ENCODE data around the gene CSPG4. TPM values are rescaled to one million over a fixed set of nuclear protein-coding genes. Genes with fewer than 3 reads are reported as not detected.

The CSPG4 gene
- total and polyA plus RNA-seq, 2 donors (not counting 1 experiment from before 2014, with no cell fraction given), result 0.03 to 0.15 TPM

- 93% methylated on average over 14 of the region's 16 CpGs for WGBS (ENCODE audit: insufficient coverage)
- Histone ChIP-seq H3K27me3 (replicated peaks in 1 of 4; ENCODE audit: control extremely low read depth in 1 of 4, control insufficient read depth in 3 of 4, insufficient read depth in 4 of 4, low read length in 3 of 4) (peaks cover 0 to 5% (median 3%) of the 10 kb centered on the region in 4 experiments), H3K9me3 (ENCODE audit: control extremely low read depth in 1 of 3, control insufficient read depth in 2 of 3, insufficient read depth in 1 of 3, low read length in 2 of 3) (no peaks in the 10 kb centered on the region), H3K4me3 (ENCODE audit: control extremely low read depth in 1 of 5, extremely low read depth in 1 of 5, insufficient read depth in 1 of 5, low read depth in 2 of 5, low read length in 4 of 5) (no peak overlapping the region), H3K9ac (ENCODE audit: low read length) (no peak overlapping the region), H3K4me2 (replicated peaks; ENCODE audit: low read depth, low read length, poor library complexity, severe bottlenecking) (no peak overlapping the region), H3K4me1 (ENCODE audit: control insufficient read depth in 2 of 2, insufficient read depth in 2 of 2, low read length in 2 of 2) (peaks cover under 1 to 1% of the 10 kb centered on the region in 2 donors), H3K27ac (ENCODE audit: low read length in 2 of 2) (no peak overlapping the region), H3K36me3 (replicated peaks in 1 of 2; ENCODE audit: control extremely low read depth in 1 of 2, control insufficient read depth in 1 of 2, extremely low read depth in 1 of 2, insufficient read depth in 2 of 2, low read length in 1 of 2) (no peaks in the 10 kb centered on the region), H3K79me2 (ENCODE audit: control insufficient read depth, insufficient read depth, low read length) (no peaks in the 10 kb centered on the region), H4K20me1 (ENCODE audit: control insufficient read depth, insufficient read depth, low read length, poor library complexity, severe bottlenecking) (no peaks in the 10 kb centered on the region), H2AFZ (ENCODE audit: insufficient read depth, low read depth, low read length, poor library complexity, severe bottlenecking) (no peak overlapping the region)
- Mint-ChIP-seq H3K4me3 (no peak overlapping the region), H3K27me3 (peaks cover 13% of the 10 kb centered on the region), H3K4me1 (peaks cover 2% of the 10 kb centered on the region), H3K27ac (no peak overlapping the region), H3K9me3 (ENCODE audit: insufficient read depth) (no peaks in the 10 kb centered on the region)
- ChIA-PET POLR2A (interaction anchor here (0.6 kb wide), 1 partner anchor 88 kb away, joined by 4 read pairs; no protein-coding TSS in a partner anchor), CTCF (no interaction called here)
- DNase-seq (no peak), ATAC-seq (ENCODE audit: low read depth) (no peak)
- intact Hi-C loops (cut with micrococcal nuclease), result no loop called here
- TF ChIP-seq CTCF (IDR thresholded peaks at IDR 0.05) (no peak), EZH2 (IDR thresholded peaks at IDR 0.05; ENCODE audit: borderline replicate concordance, insufficient read depth, low read depth, low read length, poor library complexity, severe bottlenecking) (no peak)
Measured at GRCh38 chr15:75653347-75653913, 59.2 kb downstream of the CSPG4 start.

GRCh38 chr15:75651810-75652543 lies 60.7 kb downstream of the CSPG4 start:
- Histone ChIP-seq H3K4me2 (replicated peaks; ENCODE audit: low read depth, low read length, poor library complexity, severe bottlenecking) (no peak overlapping the region), H3K9me3 (ENCODE audit: control extremely low read depth in 1 of 3, control insufficient read depth in 2 of 3, insufficient read depth in 1 of 3, low read length in 2 of 3) (peaks cover 0 to 4% (median 0%) of the 10 kb centered on the region in 3 donors), H3K27me3 (replicated peaks in 1 of 4; ENCODE audit: control extremely low read depth in 1 of 4, control insufficient read depth in 3 of 4, insufficient read depth in 4 of 4, low read length in 3 of 4) (peaks cover 0 to 18% (median 7%) of the 10 kb centered on the region in 4 experiments), H3K9ac (ENCODE audit: low read length) (no peak overlapping the region), H3K4me1 (ENCODE audit: control insufficient read depth in 2 of 2, insufficient read depth in 2 of 2, low read length in 2 of 2) (peaks cover 10 to 11% of the 10 kb centered on the region in 2 donors), H4K20me1 (ENCODE audit: control insufficient read depth, insufficient read depth, low read length, poor library complexity, severe bottlenecking) (no peaks in the 10 kb centered on the region), H2AFZ (ENCODE audit: insufficient read depth, low read depth, low read length, poor library complexity, severe bottlenecking) (no peak overlapping the region), H3K79me2 (ENCODE audit: control insufficient read depth, insufficient read depth, low read length) (no peaks in the 10 kb centered on the region), H3K4me3 (ENCODE audit: control extremely low read depth in 1 of 5, extremely low read depth in 1 of 5, insufficient read depth in 1 of 5, low read depth in 2 of 5, low read length in 4 of 5) (no peak overlapping the region), H3K27ac (ENCODE audit: low read length in 2 of 2) (no peak overlapping the region), H3K36me3 (replicated peaks in 1 of 2; ENCODE audit: control extremely low read depth in 1 of 2, control insufficient read depth in 1 of 2, extremely low read depth in 1 of 2, insufficient read depth in 2 of 2, low read length in 1 of 2) (no peaks in the 10 kb centered on the region)
- ATAC-seq (ENCODE audit: low read depth), result no peak
- CTCF ChIA-PET, result no interaction called here
- no peak for DNase-seq
- Mint-ChIP-seq H3K27me3 (peaks cover 14% of the 10 kb centered on the region), H3K4me1 (peaks cover 7% of the 10 kb centered on the region), H3K27ac (no peak overlapping the region), H3K4me3 (no peak overlapping the region), H3K9me3 (ENCODE audit: insufficient read depth) (no peaks in the 10 kb centered on the region)
- POLR2A ChIA-PET, result no interaction called here
- intact Hi-C loops (cut with micrococcal nuclease), result no loop called here
- 87% methylated on average over 2 of the region's 2 CpGs for WGBS (ENCODE audit: insufficient coverage)
- TF ChIP-seq CTCF (IDR thresholded peaks at IDR 0.05), result no peak
- no peak for TF ChIP-seq EZH2 (IDR thresholded peaks at IDR 0.05; ENCODE audit: borderline replicate concordance, insufficient read depth, low read depth, low read length, poor library complexity, severe bottlenecking)
